Hippocampal formation (tissue), 2 donors: ENCODE results near the gene PLPPR1.

Experiments
- DNase-seq, 2 donors: peaks; one replicate each; lab custom pipeline; 2025; lab: John Stamatoyannopoulos, UW

The PLPPR1 gene

GRCh38 chr9:101209670-101210069, 181.1 kb downstream of the PLPPR1 start:
- no peak for DNase-seq

- DNase-seq = no peak
Measured at GRCh38 chr9:101212661-101213060, 184.1 kb downstream of the PLPPR1 start.

- no peak for DNase-seq
Measured at GRCh38 chr9:101219030-101219429, 190.5 kb downstream of the PLPPR1 start.

GRCh38 chr9:101220341-101220740, 191.8 kb downstream of the PLPPR1 start:
- DNase-seq = no peak

GRCh38 chr9:101225271-101225670, 196.7 kb downstream of the PLPPR1 start:
- no peak for DNase-seq

DNA sequence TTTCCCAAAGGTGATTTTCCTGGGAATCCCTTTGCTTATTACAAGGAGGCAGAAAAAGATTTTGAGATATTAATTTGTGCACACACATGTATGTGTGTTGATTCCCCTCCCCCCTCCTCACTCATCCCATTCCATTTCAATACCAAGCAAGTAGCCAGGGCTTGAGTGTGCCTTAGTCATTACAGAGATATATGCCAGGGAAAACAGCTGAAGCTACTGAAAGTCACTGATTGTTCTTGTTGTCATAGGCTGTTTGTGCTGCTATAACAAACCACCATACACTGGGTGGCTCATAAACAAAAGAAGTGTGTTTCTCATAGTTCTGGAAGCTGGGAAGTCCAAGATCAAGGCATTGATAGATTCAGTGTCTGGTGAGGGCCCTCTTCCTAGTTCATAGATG, 197.6 kb downstream of the PLPPR1 start:
- peak; percentile 37 to 95 for DNase-seq

DNA sequence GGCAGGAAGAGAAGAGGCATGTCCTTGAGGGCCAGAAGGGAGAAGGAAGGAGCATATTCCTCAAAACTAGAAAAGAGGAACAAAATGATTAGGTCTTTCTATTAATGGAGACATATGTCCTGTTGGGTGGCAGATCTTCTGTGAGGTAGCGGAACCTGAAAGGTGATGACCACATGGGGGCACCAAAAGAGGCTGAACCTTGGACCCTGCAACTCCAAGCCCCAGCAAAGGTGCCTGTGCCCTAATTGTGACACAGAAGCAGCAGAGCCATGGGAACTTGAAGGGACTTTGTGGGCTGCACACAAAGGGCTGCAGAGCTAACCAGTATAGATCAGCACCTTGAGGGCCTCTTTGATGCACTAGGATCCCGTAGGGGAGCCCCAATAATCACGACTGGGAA, 198.3 kb downstream of the PLPPR1 start:
- no peak for DNase-seq

GRCh38 chr9:101229606-101230005, 201.1 kb downstream of the PLPPR1 start:
- DNase-seq = no peak

GRCh38 chr9:101232405-101232977, 204.0 kb downstream of the PLPPR1 start:
- DNase-seq = no peak

GRCh38 chr9:101235105-101235866, 206.8 kb downstream of the PLPPR1 start:
- peak in 1 of 2 donors; percentile 95 for DNase-seq

DNA sequence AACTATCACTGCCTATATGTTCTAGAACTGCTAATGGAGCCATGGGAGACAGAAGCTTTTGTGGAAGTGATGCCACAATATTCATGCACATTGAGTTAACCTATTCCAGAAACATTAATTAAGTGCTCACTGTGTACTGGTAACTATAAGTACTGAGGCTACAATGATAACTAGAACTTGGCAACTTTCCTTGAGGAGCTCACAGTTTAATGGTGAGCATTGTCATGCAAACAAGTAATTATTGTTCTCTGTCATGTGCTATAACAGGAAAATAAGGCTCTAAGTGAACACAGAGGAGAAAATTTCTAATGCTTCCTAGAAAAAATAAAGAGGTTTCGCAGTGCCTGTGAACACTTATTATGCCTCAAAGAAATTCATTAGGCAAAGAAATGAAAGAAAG, 214.1 kb downstream of the PLPPR1 start:
- DNase-seq = peak in 1 of 2 donors; percentile 78

GRCh38 chr9:101246691-101247090, 218.2 kb downstream of the PLPPR1 start:
- DNase-seq = no peak

DNA sequence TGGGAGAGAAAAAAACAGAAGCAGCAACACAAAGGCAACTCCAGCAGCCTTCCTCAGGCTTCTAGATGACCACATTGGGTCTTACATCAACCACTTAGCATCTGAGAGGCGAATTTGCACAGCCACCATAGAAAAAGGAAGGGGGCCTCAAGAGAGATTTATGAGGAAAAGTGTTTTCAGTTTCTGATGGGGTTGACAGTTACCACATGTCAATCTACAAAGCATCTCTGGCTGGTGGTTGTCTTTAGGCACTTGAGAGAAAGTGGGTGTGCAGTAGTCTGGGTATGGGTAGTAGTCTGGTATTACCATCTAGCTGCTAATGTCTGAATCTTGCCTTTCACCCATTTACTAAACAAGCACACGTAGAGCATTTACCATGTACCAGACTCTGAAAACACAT, 218.8 kb downstream of the PLPPR1 start:
- DNase-seq = no peak

GRCh38 chr9:101254733-101255433, 226.4 kb downstream of the PLPPR1 start:
- no peak for DNase-seq

- no peak for DNase-seq
Measured at GRCh38 chr9:101264727-101265126, 236.2 kb downstream of the PLPPR1 start.

- DNase-seq = no peak
Measured at GRCh38 chr9:101265261-101265660, 236.7 kb downstream of the PLPPR1 start.

GRCh38 chr9:101268426-101268825, 239.9 kb downstream of the PLPPR1 start:
- no peak for DNase-seq

- DNase-seq = no peak
Measured at GRCh38 chr9:101269591-101270283, 241.2 kb downstream of the PLPPR1 start.

DNA sequence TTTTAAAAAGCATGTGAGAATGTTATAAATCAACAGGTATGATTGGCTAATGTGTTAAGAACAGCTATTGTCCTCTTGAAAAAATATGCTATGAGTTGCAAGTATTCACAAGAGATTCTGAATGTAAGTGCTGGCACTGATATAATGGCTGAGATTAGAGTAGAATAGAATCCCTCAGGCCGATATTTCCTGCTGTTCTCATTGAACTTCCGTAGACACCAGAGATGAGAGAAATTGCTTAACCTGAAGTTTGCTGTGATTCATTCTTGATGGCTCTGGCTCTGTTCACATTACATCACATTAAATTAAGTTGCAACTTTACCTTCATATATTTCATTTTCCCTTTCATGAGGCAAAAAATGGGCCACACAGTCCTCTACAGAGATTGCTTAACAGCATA, 241.8 kb downstream of the PLPPR1 start:
- no peak for DNase-seq

GRCh38 chr9:101271102-101271501, 242.6 kb downstream of the PLPPR1 start:
- no peak for DNase-seq

GRCh38 chr9:101274971-101275768, 246.6 kb downstream of the PLPPR1 start:
- DNase-seq = no peak
